Measurements from ENCODE around the gene ENTPD8. TPM values are rescaled to one million over a fixed set of nuclear protein-coding genes. Genes with fewer than 3 reads are reported as not detected.

ENTPD8 gene
- total and polyA plus RNA-seq, 4 donors: 0.08 to 0.45 (median 0.21) TPM

DNA sequence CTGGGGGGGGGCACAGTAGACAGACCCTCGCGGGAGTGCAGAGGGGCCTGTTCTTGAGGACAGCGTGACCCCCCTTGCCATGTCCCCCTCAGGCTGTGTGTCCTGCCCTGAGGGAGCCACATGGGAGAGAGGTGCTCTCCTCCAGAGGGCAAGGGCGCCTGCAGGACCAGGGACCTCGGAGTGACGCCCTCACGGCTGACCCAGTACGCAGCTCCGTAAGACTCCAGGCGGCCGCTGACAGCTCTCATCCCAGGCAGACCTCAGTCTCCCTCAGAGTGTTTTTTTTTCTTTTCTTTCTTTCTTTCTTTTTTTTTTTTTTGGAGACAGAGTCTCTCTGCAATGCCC, 45.5 kb downstream of the ENTPD8 start:
- TF ChIP-seq CTCF (IDR thresholded peaks at IDR 0.05; ENCODE audit: control extremely low read depth, extremely low read depth): no peak
- no peak for ATAC-seq (ENCODE audit: insufficient read depth, low FRiP score)
- DNase-seq: no peak

DNA sequence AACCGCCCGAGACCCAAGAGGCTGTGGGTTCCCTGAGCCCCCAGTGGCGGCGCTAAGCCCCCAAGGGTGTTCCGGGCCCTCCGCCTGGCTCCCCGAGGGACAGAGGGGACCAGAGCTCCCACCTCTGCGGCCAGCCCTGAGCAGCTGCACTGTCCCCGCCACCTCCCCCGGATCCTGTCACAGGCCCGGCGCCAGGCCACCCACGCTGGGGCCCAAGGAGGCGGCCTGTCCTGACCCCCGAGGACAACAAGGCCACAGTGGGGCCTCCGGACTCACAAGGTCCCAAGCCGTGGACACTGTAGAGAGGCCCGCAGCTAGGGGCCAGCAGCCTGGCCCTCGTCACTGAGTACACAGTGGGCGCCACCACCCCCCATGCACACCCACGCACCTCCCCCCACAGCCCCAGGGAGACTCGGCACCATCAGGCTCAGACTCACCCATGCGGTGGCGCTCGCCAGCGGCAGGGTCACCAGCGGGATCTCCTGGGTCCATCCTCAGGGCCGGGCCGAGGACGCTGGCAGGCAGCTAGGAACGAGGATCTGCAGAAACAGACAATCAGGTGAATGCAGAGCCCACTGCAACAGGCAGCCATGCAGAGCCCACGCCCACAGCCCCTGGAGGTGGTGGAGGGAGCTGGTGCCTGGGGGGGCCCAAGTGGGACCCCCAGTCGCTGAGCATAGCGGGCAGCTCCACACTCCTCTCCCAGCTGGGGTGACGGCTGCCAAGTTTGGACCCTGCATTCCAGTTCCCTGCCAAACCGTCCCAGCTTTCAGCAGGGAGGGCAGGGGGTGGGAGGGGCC, 46.1 kb downstream of the ENTPD8 start:
- Histone ChIP-seq H3K9ac (ENCODE audit: insufficient read depth in 1 of 2, low read length in 2 of 2) (no peak overlapping the region), H3K27me3 (ENCODE audit: control insufficient read depth in 3 of 3, insufficient read depth in 3 of 3, low read length in 2 of 3) (no peaks in the 10 kb centered on the region), H3K4me3 (no peak overlapping the region), H3K4me1 (ENCODE audit: control insufficient read depth in 5 of 5, insufficient read depth in 5 of 5, low read length in 5 of 5) (peaks cover 0 to 8% (median 0%) of the 10 kb centered on the region in 5 donors), H3K36me3 (ENCODE audit: control insufficient read depth in 4 of 4, insufficient read depth in 4 of 4, low read length in 4 of 4) (peaks cover 0 to 24% (median 8%) of the 10 kb centered on the region in 4 donors), H3K27ac (ENCODE audit: low read depth in 1 of 2, low read length in 1 of 2) (no peak overlapping the region), H3K9me3 (ENCODE audit: control insufficient read depth in 4 of 4, insufficient read depth in 3 of 4, low read length in 3 of 4) (peaks cover 0 to 4% (median 0%) of the 10 kb centered on the region in 4 donors)
- DNase-seq (no peak), ATAC-seq (ENCODE audit: insufficient read depth, low FRiP score) (no peak)
- 92% methylated on average over 35 to 36 of the region's 36 CpGs for WGBS, 2 donors
- TF ChIP-seq CTCF (IDR thresholded peaks at IDR 0.05; ENCODE audit: control extremely low read depth, extremely low read depth): no peak

More for the DNA sequence above, 45.5 kb downstream of the ENTPD8 start:
- H3K4me1 ChIP-seq (ENCODE audit: control insufficient read depth in 5 of 5, insufficient read depth in 5 of 5, low read length in 5 of 5): peaks cover 0 to 8% (median 0%) of the 10 kb centered on the region in 5 donors
- peaks cover 0 to 4% (median 0%) of the 10 kb centered on the region in 4 donors for H3K9me3 ChIP-seq (ENCODE audit: control insufficient read depth in 4 of 4, insufficient read depth in 3 of 4, low read length in 3 of 4)
- no peak overlapping the region for H3K9ac ChIP-seq (ENCODE audit: insufficient read depth in 1 of 2, low read length in 2 of 2)
- no peak overlapping the region for H3K4me3 ChIP-seq
- H3K36me3 ChIP-seq (ENCODE audit: control insufficient read depth in 4 of 4, insufficient read depth in 4 of 4, low read length in 4 of 4): peaks cover 0 to 24% (median 8%) of the 10 kb centered on the region in 4 donors
- H3K27ac ChIP-seq (ENCODE audit: low read depth in 1 of 2, low read length in 1 of 2): no peak overlapping the region
- WGBS, 2 donors: 87 to 94% methylated on average over 11 of the region's 11 CpGs
- H3K27me3 ChIP-seq (ENCODE audit: control insufficient read depth in 3 of 3, insufficient read depth in 3 of 3, low read length in 2 of 3): no peaks in the 10 kb centered on the region

- peaks cover 0 to 4% (median 0%) of the 10 kb centered on the region in 4 donors for H3K9me3 ChIP-seq (ENCODE audit: control insufficient read depth in 4 of 4, insufficient read depth in 3 of 4, low read length in 3 of 4)
- H3K9ac ChIP-seq (ENCODE audit: insufficient read depth in 1 of 2, low read length in 2 of 2): no peak overlapping the region
- DNase-seq: no peak
- H3K36me3 ChIP-seq (ENCODE audit: control insufficient read depth in 4 of 4, insufficient read depth in 4 of 4, low read length in 4 of 4): peaks cover 0 to 24% (median 8%) of the 10 kb centered on the region in 4 donors
- H3K4me3 ChIP-seq: no peak overlapping the region
- WGBS, 2 donors: 94 to 96% methylated on average over 26 to 28 of the region's 28 CpGs
- peaks cover 0 to 12% (median 0%) of the 10 kb centered on the region in 5 donors for H3K4me1 ChIP-seq (ENCODE audit: control insufficient read depth in 5 of 5, insufficient read depth in 5 of 5, low read length in 5 of 5)
- ATAC-seq (ENCODE audit: insufficient read depth, low FRiP score): no peak
- no peak for TF ChIP-seq CTCF (IDR thresholded peaks at IDR 0.05; ENCODE audit: control extremely low read depth, extremely low read depth)
- no peak overlapping the region for H3K27ac ChIP-seq (ENCODE audit: low read depth in 1 of 2, low read length in 1 of 2)
- H3K27me3 ChIP-seq (ENCODE audit: control insufficient read depth in 3 of 3, insufficient read depth in 3 of 3, low read length in 2 of 3): no peaks in the 10 kb centered on the region
Measured at GRCh38 chr9:137393176-137394150, 47.7 kb downstream of the ENTPD8 start.

Data from lung (tissue), 12 donors.